ENCODE measurements around the gene TMEM204.

TMEM204 gene

DNA sequence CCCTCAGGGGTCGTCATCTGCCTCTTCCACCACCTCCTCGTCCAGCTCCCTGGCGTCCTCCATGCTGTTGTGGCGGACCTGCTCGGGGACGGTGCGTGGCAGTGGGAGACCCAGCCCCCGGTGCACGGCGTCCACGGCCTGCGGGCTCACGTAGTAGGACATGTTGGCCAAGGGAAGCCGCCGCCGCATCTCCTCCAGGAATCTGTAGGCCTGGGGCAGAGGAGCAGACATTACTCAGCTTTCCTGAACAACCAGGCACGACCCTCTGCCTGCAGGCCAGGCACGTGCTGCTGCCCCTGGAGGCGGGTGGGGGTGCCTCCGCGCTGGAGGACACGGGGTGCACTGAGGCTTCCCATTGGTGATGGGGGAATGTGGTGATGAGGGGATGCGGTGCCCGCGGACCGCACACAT lies 22.5 kb upstream of the TMEM204 start:
- in situ Hi-C loops (cut with HindIII; ENCODE audit: low sequenced_read_pairs) = no loop called here
- H3K4me3 ChIP-seq (ENCODE audit: low read depth, low read length) = no peak overlapping the region
- no peak for DNase-seq (ENCODE audit: low read depth, low spot score)
- TF ChIP-seq, protein P1, sequence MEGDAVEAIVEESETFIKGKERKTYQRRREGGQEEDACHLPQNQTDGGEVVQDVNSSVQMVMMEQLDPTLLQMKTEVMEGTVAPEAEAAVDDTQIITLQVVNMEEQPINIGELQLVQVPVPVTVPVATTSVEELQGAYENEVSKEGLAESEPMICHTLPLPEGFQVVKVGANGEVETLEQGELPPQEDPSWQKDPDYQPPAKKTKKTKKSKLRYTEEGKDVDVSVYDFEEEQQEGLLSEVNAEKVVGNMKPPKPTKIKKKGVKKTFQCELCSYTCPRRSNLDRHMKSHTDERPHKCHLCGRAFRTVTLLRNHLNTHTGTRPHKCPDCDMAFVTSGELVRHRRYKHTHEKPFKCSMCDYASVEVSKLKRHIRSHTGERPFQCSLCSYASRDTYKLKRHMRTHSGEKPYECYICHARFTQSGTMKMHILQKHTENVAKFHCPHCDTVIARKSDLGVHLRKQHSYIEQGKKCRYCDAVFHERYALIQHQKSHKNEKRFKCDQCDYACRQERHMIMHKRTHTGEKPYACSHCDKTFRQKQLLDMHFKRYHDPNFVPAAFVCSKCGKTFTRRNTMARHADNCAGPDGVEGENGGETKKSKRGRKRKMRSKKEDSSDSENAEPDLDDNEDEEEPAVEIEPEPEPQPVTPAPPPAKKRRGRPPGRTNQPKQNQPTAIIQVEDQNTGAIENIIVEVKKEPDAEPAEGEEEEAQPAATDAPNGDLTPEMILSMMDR (IDR thresholded peaks at IDR 0.05; ENCODE audit: low read depth, low read length) = no peak

DNA sequence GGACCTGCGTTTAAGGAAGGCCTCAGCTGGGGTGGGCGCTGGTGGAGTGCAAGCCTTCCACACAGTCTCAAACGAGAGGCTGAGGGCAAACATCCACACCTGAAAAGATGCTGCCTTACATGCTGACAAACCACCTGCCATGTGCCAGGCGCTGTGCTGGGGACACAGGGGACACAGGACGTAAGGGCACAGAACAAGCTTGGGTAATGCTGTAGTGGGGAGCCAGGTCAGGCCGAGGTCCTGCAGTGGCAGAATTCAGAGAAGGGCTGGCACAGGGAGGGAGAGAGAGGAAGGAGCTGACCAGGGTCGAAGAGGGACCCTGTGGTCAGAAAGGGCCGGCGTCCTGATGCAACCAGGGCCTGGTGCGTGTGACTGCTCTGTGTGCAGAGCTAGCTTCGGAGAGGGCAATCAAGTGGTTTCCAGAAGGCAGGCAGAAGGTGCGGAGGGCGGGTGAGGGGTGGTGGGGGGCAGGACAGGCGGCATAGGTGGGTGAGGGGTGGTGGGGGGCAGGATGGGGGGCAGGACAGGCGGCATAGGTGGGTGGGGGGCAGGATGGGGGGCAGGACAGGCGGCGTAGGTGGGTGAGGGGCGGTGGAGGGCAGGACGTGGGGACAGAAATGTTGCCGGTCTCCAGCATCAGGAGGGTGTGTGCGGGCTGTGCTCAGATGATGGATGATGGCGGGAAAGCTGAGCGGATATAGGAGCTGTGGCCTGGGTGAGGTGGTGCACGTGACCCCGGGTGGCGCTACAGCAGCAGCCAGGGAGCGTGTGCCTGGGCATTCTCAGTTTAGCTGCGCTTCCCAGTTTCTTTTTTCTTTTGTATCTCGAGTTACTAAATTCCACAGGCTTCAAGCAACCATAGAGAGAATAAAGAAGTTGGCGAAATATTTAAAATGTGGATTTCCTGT lies 21.6 kb upstream of the TMEM204 start:
- H3K4me3 ChIP-seq (ENCODE audit: low read depth, low read length) = no peak overlapping the region
- in situ Hi-C loops (cut with HindIII; ENCODE audit: low sequenced_read_pairs) = no loop called here
- TF ChIP-seq, protein P1 (IDR thresholded peaks at IDR 0.05; ENCODE audit: low read depth, low read length) = no peak
- no peak for DNase-seq (ENCODE audit: low read depth, low spot score)

DNA sequence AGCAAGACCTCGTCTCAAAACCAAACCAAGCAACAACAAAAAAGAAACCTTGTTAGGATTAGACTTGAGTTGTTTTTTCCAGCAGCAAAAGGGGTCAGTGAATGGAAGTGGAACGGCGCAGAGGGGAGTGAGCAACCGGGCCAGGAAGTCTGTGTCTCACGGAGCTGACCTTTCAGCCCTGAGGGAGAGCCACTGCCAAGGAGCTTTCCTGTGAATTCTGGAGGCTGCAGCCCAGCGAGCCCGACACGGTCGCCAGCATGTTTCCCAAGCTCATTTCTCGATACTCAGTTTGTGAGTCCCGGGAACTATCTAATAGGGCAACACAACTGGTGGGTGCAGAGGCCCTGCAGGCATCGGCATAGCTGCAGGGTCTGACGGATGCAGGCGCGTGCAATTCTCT lies 20.7 kb upstream of the TMEM204 start:
- DNase-seq (ENCODE audit: low read depth, low spot score) = no peak
- H3K4me3 ChIP-seq (ENCODE audit: low read depth, low read length) = no peak overlapping the region
- in situ Hi-C loops (cut with HindIII; ENCODE audit: low sequenced_read_pairs) = no loop called here
- TF ChIP-seq, protein P1 (IDR thresholded peaks at IDR 0.05; ENCODE audit: low read depth, low read length) = no peak

DNA sequence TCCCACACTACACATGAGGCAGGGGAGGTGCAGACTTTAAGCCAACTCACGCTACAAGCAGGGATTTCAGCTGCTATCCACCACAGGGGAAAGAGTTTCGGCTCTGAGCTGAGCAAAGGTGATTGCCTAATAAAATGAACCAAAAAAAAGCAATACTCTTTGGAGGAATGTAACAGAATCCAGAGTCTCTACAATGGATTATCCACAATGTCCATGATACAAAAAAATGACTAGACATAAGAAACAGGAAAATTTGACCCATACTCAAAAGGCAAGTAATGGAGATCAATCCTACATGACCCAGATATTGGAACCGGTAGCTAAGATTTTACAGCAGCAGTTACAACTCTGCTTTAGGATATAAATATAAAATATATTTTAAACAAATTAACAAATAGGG lies 19.0 kb upstream of the TMEM204 start:
- H3K4me3 ChIP-seq (ENCODE audit: low read depth, low read length) = no peak overlapping the region
- no peak for DNase-seq (ENCODE audit: low read depth, low spot score)
- TF ChIP-seq, protein P1 (IDR thresholded peaks at IDR 0.05; ENCODE audit: low read depth, low read length) = no peak
- in situ Hi-C loops (cut with HindIII; ENCODE audit: low sequenced_read_pairs) = no loop called here

DNA sequence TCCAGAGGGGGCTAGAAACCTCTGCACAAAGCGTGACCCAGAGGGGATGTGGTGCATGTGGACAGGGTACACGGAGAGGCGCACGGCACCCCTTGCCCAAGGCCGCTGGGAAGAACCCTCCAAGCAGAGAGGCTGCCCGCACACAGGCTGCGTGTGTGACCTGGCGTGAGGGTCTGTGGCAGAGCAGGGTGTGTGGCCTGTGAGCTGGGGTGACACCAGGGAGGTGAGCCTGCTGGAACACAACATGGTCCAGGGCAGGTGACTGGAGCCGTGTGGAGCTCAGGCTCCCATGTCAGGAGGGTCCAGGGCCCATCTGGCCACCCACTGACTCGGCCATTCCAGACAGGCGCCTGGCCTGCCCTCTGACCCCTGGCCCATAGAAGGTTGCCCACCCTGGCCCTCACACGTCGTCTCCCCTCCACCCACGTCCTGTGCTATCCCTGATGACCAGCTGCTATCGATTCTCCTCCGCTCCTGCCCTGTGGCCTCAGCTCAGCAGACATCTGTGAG lies 14.8 kb upstream of the TMEM204 start:
- TF ChIP-seq, protein P1 (IDR thresholded peaks at IDR 0.05; ENCODE audit: low read depth, low read length) = no peak
- no peak overlapping the region for H3K4me3 ChIP-seq (ENCODE audit: low read depth, low read length)
- in situ Hi-C loops (cut with HindIII; ENCODE audit: low sequenced_read_pairs) = no loop called here
- no peak for DNase-seq (ENCODE audit: low read depth, low spot score)

DNA sequence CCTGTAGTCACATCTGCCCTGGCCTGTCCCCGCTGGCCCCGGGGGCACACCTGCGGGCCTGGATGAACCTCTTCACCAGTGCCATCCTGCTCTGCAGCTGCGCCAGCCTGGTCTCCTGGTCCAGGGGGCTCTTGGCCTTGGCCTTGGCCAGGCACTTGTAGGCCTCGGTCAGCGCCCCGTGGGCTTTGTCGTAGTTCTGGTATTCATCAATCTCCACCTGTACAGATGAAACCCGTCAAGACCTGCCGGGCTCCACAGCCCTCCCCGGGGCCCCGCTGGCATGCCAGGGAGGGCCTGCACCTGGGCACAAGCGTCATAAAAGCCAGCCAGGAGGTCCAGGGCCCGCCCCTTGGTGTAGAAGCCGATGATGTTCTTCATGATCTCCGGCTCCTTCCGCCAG lies 13.6 kb upstream of the TMEM204 start:
- H3K4me3 ChIP-seq (ENCODE audit: low read depth, low read length) = no peak overlapping the region
- TF ChIP-seq, protein P1 (IDR thresholded peaks at IDR 0.05; ENCODE audit: low read depth, low read length) = no peak
- no peak for DNase-seq (ENCODE audit: low read depth, low spot score)
- in situ Hi-C loops (cut with HindIII; ENCODE audit: low sequenced_read_pairs) = no loop called here

All from astrocyte of the spinal cord (primary cell).